ENCODE results near the gene ZFAND3. TPM values are rescaled to one million over a fixed set of nuclear protein-coding genes. Genes with fewer than 3 reads are reported as not detected.
A peak's percentile ranks its signal among the peaks of the same experiment; 100 is the strongest.

ZFAND3 gene
- total and polyA plus RNA-seq, 2 donors (not counting 1 experiment from before 2014, with no cell fraction given): 13.5 to 58.3 TPM

DNA sequence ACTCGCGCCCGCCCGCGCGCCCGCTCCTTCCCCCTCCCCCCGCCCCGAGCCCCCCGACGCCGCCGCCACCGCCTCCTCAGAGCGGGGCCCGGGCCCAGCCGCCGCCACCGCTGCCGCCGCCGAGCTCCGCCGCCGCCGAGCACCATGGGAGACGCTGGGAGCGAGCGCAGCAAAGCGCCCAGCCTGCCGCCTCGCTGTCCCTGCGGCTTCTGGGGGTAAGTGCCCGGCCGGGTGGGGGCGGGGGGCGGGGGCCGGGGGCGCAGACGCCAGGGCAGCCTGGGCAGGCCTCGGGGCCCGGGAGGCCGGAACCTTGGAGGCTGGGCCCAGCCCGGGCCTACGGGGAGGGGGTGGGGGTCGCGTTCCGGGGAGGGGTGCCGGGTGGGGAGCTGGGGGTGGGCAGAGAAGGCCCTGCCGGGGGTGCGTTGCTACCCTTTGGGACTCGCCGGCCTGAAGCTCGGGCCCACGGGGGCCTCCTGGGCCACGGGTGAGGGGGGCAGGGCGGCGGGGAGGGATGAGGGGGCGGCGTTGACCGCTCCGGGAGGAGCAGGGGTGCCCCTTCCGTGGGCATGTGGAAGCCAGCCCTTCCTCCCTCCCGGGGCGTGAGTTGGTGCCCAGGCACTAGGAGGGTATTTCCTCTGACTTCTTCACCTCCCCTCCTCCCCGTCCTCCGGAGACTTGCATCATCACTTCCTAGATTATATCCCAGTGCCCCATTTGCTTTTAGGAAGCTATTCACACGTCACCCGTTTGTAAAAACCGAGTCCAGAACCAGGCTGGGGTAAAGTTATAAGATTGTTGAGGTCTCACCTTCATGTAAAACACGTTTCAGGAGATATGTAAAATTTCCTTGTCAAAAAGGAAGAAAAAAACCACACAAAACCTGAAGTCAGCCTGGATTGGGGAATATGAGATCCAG lies 533 bp downstream of the ZFAND3 start:
- peaks cover 48% of the 10 kb centered on the region for H3K79me2 ChIP-seq (ENCODE audit: control insufficient read depth, insufficient read depth, low read length)
- H3K27me3 ChIP-seq (replicated peaks in 1 of 4; ENCODE audit: control extremely low read depth in 1 of 4, control insufficient read depth in 3 of 4, insufficient read depth in 4 of 4, low read length in 3 of 4): no peaks in the 10 kb centered on the region
- ChIA-PET POLR2A (interaction anchor here (0.6 to 2.1 kb wide), 4 partner anchors 13 to 1294 kb away, joined by 3 to 9 read pairs (median 4); partner anchors contain the start of gene MDGA1), CTCF (interaction anchor here (1.0 to 1.2 kb wide), 3 partner anchors 40 to 674 kb away, joined by 3 to 5 read pairs (median 3); partner anchors contain the start of gene MDGA1)
- Mint-ChIP-seq H3K4me1 (peaks cover 49% of the 10 kb centered on the region), H3K4me3 (peak overlapping the region; percentile 92), H3K9me3 (ENCODE audit: insufficient read depth) (no peaks in the 10 kb centered on the region), H3K27ac (peak overlapping the region; percentile 98), H3K27me3 (no peaks in the 10 kb centered on the region)
- no peaks in the 10 kb centered on the region for H3K9me3 ChIP-seq (ENCODE audit: control extremely low read depth in 1 of 3, control insufficient read depth in 2 of 3, insufficient read depth in 1 of 3, low read length in 2 of 3)
- TF ChIP-seq CTCF (IDR thresholded peaks at IDR 0.05): no peak
- TF ChIP-seq EZH2 (IDR thresholded peaks at IDR 0.05; ENCODE audit: borderline replicate concordance, insufficient read depth, low read depth, low read length, poor library complexity, severe bottlenecking): no peak
- peak overlapping the region; percentile 86 for H2AFZ ChIP-seq (ENCODE audit: insufficient read depth, low read depth, low read length, poor library complexity, severe bottlenecking)
- peak overlapping the region; percentile 89 for H3K9ac ChIP-seq (ENCODE audit: low read length)
- peak overlapping the region; percentile 90 to 96 for H3K27ac ChIP-seq (ENCODE audit: low read length in 2 of 2)
- peaks cover 20% of the 10 kb centered on the region for H4K20me1 ChIP-seq (ENCODE audit: control insufficient read depth, insufficient read depth, low read length, poor library complexity, severe bottlenecking)
- peak overlapping the region; percentile 82 for H3K4me2 ChIP-seq (replicated peaks; ENCODE audit: low read depth, low read length, poor library complexity, severe bottlenecking)
- intact Hi-C loops (cut with micrococcal nuclease): loop anchor here (1.0 to 10.0 kb wide), 7 partner anchors 115 to 883 kb away; partner anchors contain the start of genes BTBD9, CMTR1, GLO1 and MDGA1
- no peak for ATAC-seq (ENCODE audit: low read depth)
- peaks cover 18 to 26% of the 10 kb centered on the region in 2 donors for H3K4me1 ChIP-seq (ENCODE audit: control insufficient read depth in 2 of 2, insufficient read depth in 2 of 2, low read length in 2 of 2)
- H3K4me3 ChIP-seq (ENCODE audit: control extremely low read depth in 1 of 5, extremely low read depth in 1 of 5, insufficient read depth in 1 of 5, low read depth in 2 of 5, low read length in 4 of 5): peak overlapping the region; percentile 72 to 100 (median 89)
- WGBS (ENCODE audit: insufficient coverage): 1% methylated on average over 37 of the region's 71 CpGs
- peak; percentile 70 for DNase-seq
- H3K36me3 ChIP-seq (replicated peaks in 1 of 2; ENCODE audit: control extremely low read depth in 1 of 2, control insufficient read depth in 1 of 2, extremely low read depth in 1 of 2, insufficient read depth in 2 of 2, low read length in 1 of 2): no peaks in the 10 kb centered on the region
